HUES6 (cell line): ENCODE data around the gene WNT2B.

ENCODE experiments used
- H3K27ac ChIP-seq: 2 replicates; pipeline ENCODE4 v1.7.0; 2013; ENCODE audit warnings: low read depth, mild to moderate bottlenecking, low read length, inconsistent platforms
- H3K27me3 ChIP-seq: 2 replicates; pipeline ENCODE4 v1.6.1; 2013; ENCODE audit warnings: low read length; ENCODE audit not compliant: control insufficient read depth, insufficient read depth
- H3K36me3 ChIP-seq: 2 replicates; pipeline ENCODE4 v1.6.1; 2013; ENCODE audit warnings: low read length; ENCODE audit not compliant: control insufficient read depth, insufficient read depth
- H3K4me1 ChIP-seq: 2 replicates; pipeline ENCODE4 v1.6.1; 2013; ENCODE audit warnings: low read length; ENCODE audit not compliant: control insufficient read depth, insufficient read depth
- H3K4me3 ChIP-seq: 2 replicates; pipeline ENCODE4 v1.5.1; 2013; ENCODE audit warnings: low read depth, low read length
- H3K9ac ChIP-seq: one replicate; pipeline ENCODE4 v1.6.1; 2013; ENCODE audit warnings: mild to moderate bottlenecking, low read length
- H3K9me3 ChIP-seq: 2 replicates; pipeline ENCODE4 v1.6.1; 2013; ENCODE audit warnings: low read depth, low read length; ENCODE audit not compliant: control insufficient read depth, insufficient read depth

WNT2B gene

GRCh38 chr1:112575154-112575804 is 66.5 kb downstream of the WNT2B start:
- Histone ChIP-seq H3K9ac (no peak overlapping the region), H3K27ac (no peak overlapping the region), H3K27me3 (no peaks in the 10 kb centered on the region), H3K9me3 (no peaks in the 10 kb centered on the region), H3K4me3 (no peak overlapping the region), H3K4me1 (no peaks in the 10 kb centered on the region), H3K36me3 (peaks cover 35% of the 10 kb centered on the region)

- Histone ChIP-seq H3K9me3 (no peaks in the 10 kb centered on the region), H3K27me3 (no peaks in the 10 kb centered on the region), H3K27ac (no peak overlapping the region), H3K4me3 (no peak overlapping the region), H3K9ac (no peak overlapping the region), H3K36me3 (peaks cover 37% of the 10 kb centered on the region), H3K4me1 (no peaks in the 10 kb centered on the region)
These were observed 67.5 kb downstream of the WNT2B start for GRCh38 chr1:112576240-112576639.
